HG02943 (cell line): ENCODE data around the gene NTRK2.

Experiments used
- ATAC-seq: cut with Tn5 transposase; IDR thresholded peaks from one replicate; pipeline ENCODE4 v1.9.1; 2021; ENCODE audit warnings: mild to moderate bottlenecking, low read depth, moderate library complexity; ENCODE audit not compliant: unreplicated experiment

Gene NTRK2

GRCh38 chr9:84925225-84925872 is 255.8 kb downstream of the NTRK2 start:
- ATAC-seq = no peak

GRCh38 chr9:84926793-84927192 is 257.3 kb downstream of the NTRK2 start:
- ATAC-seq = no peak

GRCh38 chr9:84928419-84928818 is 258.9 kb downstream of the NTRK2 start:
- ATAC-seq = no peak

GRCh38 chr9:84929068-84929467 is 259.5 kb downstream of the NTRK2 start:
- no peak for ATAC-seq

GRCh38 chr9:84932915-84933527 is 263.5 kb downstream of the NTRK2 start:
- no peak for ATAC-seq

GRCh38 chr9:84935528-84936117 is 266.1 kb downstream of the NTRK2 start:
- ATAC-seq = no peak

- no peak for ATAC-seq
These were observed 267.7 kb downstream of the NTRK2 start for GRCh38 chr9:84937180-84937579.

GRCh38 chr9:84937581-84937980 is 268.1 kb downstream of the NTRK2 start:
- ATAC-seq = no peak

GRCh38 chr9:84939774-84940173 is 270.2 kb downstream of the NTRK2 start:
- ATAC-seq = no peak

- ATAC-seq = no peak
These were observed 270.8 kb downstream of the NTRK2 start for GRCh38 chr9:84940294-84940693.

- no peak for ATAC-seq
These were observed 272.3 kb downstream of the NTRK2 start for GRCh38 chr9:84941792-84942191.

GRCh38 chr9:84943482-84944050 is 274.0 kb downstream of the NTRK2 start:
- ATAC-seq = no peak

- no peak for ATAC-seq
These were observed 276.5 kb downstream of the NTRK2 start for GRCh38 chr9:84945878-84946538.

- ATAC-seq = no peak
These were observed 278.0 kb downstream of the NTRK2 start for GRCh38 chr9:84947412-84947972.

- no peak for ATAC-seq
These were observed 279.7 kb downstream of the NTRK2 start for GRCh38 chr9:84949258-84949657.

- ATAC-seq = no peak
These were observed 280.4 kb downstream of the NTRK2 start for GRCh38 chr9:84949971-84950370.

GRCh38 chr9:84950879-84951811 is 281.6 kb downstream of the NTRK2 start:
- no peak for ATAC-seq

- no peak for ATAC-seq
These were observed 283.8 kb downstream of the NTRK2 start for GRCh38 chr9:84953252-84953773.
